AML-193 (cell line): Measurements from ENCODE around the gene DCHS2.

ENCODE experiments used
- DNase-seq, 2 experiments: peaks; one replicate each; lab custom pipeline; 2025; lab: John Stamatoyannopoulos, UW

Gene DCHS2

GRCh38 chr4:154491341-154492271 lies at the start of gene DCHS2:
DCHS2 (minus strand) TSS chr4:154491799; CDS start chr4:154491355, 444 bp downstream.
- DNase-seq, result no peak

- no peak for DNase-seq
These were observed 42.7 kb upstream of the DCHS2 start for GRCh38 chr4:154534296-154534695.

- DNase-seq, result no peak
These were observed 38.3 kb upstream of the DCHS2 start for GRCh38 chr4:154529728-154530519.

GRCh38 chr4:154528869-154529268 lies 37.3 kb upstream of the DCHS2 start:
- DNase-seq, result no peak

- no peak for DNase-seq
These were observed 35.7 kb upstream of the DCHS2 start for GRCh38 chr4:154527308-154527707.

GRCh38 chr4:154526151-154526550 lies 34.6 kb upstream of the DCHS2 start:
- DNase-seq, result no peak

- no peak for DNase-seq
These were observed 30.0 kb upstream of the DCHS2 start for GRCh38 chr4:154521607-154522006.

GRCh38 chr4:154519214-154519613 lies 27.6 kb upstream of the DCHS2 start:
- no peak for DNase-seq

- DNase-seq, result no peak
These were observed 26.0 kb upstream of the DCHS2 start for GRCh38 chr4:154517591-154517990.

GRCh38 chr4:154516318-154517029 lies 24.9 kb upstream of the DCHS2 start:
- DNase-seq, result no peak

- no peak for DNase-seq
These were observed 20.4 kb upstream of the DCHS2 start for GRCh38 chr4:154511981-154512380.

GRCh38 chr4:154511548-154511947 lies 19.9 kb upstream of the DCHS2 start:
- DNase-seq, result no peak

GRCh38 chr4:154507156-154507555 lies 15.6 kb upstream of the DCHS2 start:
- no peak for DNase-seq

- DNase-seq, result peak in 1 of 2 experiments; percentile 2
These were observed 14.7 kb upstream of the DCHS2 start for GRCh38 chr4:154506253-154506652.

GRCh38 chr4:154503598-154503997 lies 12.0 kb upstream of the DCHS2 start:
- peak; percentile 4 to 19 for DNase-seq

GRCh38 chr4:154502111-154502510 lies 10.5 kb upstream of the DCHS2 start:
- no peak for DNase-seq

GRCh38 chr4:154497889-154498288 lies 6.3 kb upstream of the DCHS2 start:
- no peak for DNase-seq

- no peak for DNase-seq
These were observed 4.3 kb upstream of the DCHS2 start for GRCh38 chr4:154495867-154496266.

- DNase-seq, result no peak
These were observed 689 bp upstream of the DCHS2 start for GRCh38 chr4:154492288-154492687.

- no peak for DNase-seq
These were observed 837 bp downstream of the DCHS2 start for GRCh38 chr4:154490583-154491340.

GRCh38 chr4:154490234-154490582 lies 1.4 kb downstream of the DCHS2 start:
- DNase-seq, result no peak
